ENCODE results near the gene CCL4L2.

DNA sequence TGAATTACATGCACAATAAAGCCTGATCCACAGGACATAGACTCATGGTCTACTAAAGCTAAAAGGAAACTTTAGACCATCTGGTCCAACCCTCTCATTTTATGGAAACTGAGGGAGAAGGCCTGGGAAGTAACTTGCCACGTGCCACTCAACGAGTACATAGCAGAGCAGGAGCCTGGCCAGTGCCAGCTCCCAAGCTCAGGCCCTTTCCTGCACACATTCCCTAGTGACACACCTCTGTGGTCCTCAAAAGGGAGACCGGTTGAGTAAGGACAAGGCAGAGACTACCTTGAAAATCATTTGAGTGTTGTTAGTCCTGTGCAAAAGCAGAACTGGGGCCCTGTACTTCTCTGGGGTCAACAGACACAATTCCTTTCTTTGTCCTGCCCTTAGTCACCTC, 2.8 kb downstream of the CCL4L2 start:
- TF ChIP-seq, protein P1, sequence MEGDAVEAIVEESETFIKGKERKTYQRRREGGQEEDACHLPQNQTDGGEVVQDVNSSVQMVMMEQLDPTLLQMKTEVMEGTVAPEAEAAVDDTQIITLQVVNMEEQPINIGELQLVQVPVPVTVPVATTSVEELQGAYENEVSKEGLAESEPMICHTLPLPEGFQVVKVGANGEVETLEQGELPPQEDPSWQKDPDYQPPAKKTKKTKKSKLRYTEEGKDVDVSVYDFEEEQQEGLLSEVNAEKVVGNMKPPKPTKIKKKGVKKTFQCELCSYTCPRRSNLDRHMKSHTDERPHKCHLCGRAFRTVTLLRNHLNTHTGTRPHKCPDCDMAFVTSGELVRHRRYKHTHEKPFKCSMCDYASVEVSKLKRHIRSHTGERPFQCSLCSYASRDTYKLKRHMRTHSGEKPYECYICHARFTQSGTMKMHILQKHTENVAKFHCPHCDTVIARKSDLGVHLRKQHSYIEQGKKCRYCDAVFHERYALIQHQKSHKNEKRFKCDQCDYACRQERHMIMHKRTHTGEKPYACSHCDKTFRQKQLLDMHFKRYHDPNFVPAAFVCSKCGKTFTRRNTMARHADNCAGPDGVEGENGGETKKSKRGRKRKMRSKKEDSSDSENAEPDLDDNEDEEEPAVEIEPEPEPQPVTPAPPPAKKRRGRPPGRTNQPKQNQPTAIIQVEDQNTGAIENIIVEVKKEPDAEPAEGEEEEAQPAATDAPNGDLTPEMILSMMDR (conservative IDR thresholded peaks at IDR 0.05; ENCODE audit: low read length) = no peak
- TF ChIP-seq EZH2phosphoT487 (IDR thresholded peaks at IDR 0.05; ENCODE audit: borderline replicate concordance) = no peak
